ENCODE measurements around the gene ABHD17C. TPM values are rescaled to one million over a fixed set of nuclear protein-coding genes. Genes with fewer than 3 reads are reported as not detected.

The ABHD17C gene
- total and polyA plus RNA-seq, 2 experiments from 2014 or later, result 11.3 to 23.8 TPM

- no peak for TF ChIP-seq EZH2phosphoT487 (IDR thresholded peaks at IDR 0.05; ENCODE audit: unreplicated experiment)
- TF ChIP-seq ZNF331 (CRISPR knock-in tag; IDR thresholded peaks at IDR 0.05; ENCODE audit: low read depth), result no peak
Observed at GRCh38 chr15:80709542-80709941, 14.4 kb downstream of the ABHD17C start (continued).

- Mint-ChIP-seq H3K4me3 (no peak overlapping the region), H3K4me1 (peaks cover 44% of the 10 kb centered on the region), H3K27me3 (ENCODE audit: insufficient read depth, low read depth, poor library complexity) (peaks cover 6% of the 10 kb centered on the region), H3K36me3 (ENCODE audit: low read depth) (no peaks in the 10 kb centered on the region), H3K9me3 (no peaks in the 10 kb centered on the region), H3K27ac (no peak overlapping the region)
- Histone ChIP-seq H2AFZ (no peak overlapping the region), H3K4me2 (no peak overlapping the region), H3K27me3 (ENCODE audit: insufficient read depth) (no peaks in the 10 kb centered on the region), H3K9me2 (ENCODE audit: insufficient read depth) (no peaks in the 10 kb centered on the region), H4K20me1 (replicated peaks; ENCODE audit: insufficient read depth) (0 out of 2 replicates have a peak, but pooled peaks cover 3% of the 10 kb centered on the region), H3K4me1 (ENCODE audit: insufficient read depth) (peaks cover 18% of the 10 kb centered on the region), H3K27ac (ENCODE audit: low read depth) (no peak overlapping the region), H3K36me3 (ENCODE audit: insufficient read depth) (no peaks in the 10 kb centered on the region), H3K79me2 (replicated peaks; ENCODE audit: insufficient read depth) (peaks cover 35% of the 10 kb centered on the region), H3K4me3 (no peak overlapping the region), H3F3A (replicated peaks; ENCODE audit: low read depth) (no peaks in the 10 kb centered on the region)
- no peak for TF ChIP-seq EZH2phosphoT487 (IDR thresholded peaks at IDR 0.05; ENCODE audit: unreplicated experiment)
- TF ChIP-seq STAT1 (IDR thresholded peaks at IDR 0.05; ENCODE audit: unreplicated experiment), result no peak
- no peak for TF ChIP-seq ZNF114 (CRISPR knock-in tag; IDR thresholded peaks at IDR 0.05)
- no peak for TF ChIP-seq CREB1 (CRISPR knock-in tag; IDR thresholded peaks at IDR 0.05; ENCODE audit: low read depth)
- TF ChIP-seq ZNF331 (CRISPR knock-in tag; IDR thresholded peaks at IDR 0.05; ENCODE audit: low read depth), result no peak
- no peak for TF ChIP-seq EZH2 (IDR thresholded peaks at IDR 0.05; ENCODE audit: low read depth, unreplicated experiment)
- no peak for TF ChIP-seq POLR2AphosphoS5 (IDR thresholded peaks at IDR 0.05; ENCODE audit: low read depth)
- no peak for TF ChIP-seq CTCF (conservative IDR thresholded peaks at IDR 0.05; ENCODE audit: low read depth in 2 of 2)
- no peak for TF ChIP-seq REST (IDR thresholded peaks at IDR 0.05; ENCODE audit: unreplicated experiment)
- TF ChIP-seq ZNF462 (CRISPR knock-in tag; IDR thresholded peaks at IDR 0.05), result no peak
- TF ChIP-seq JUNB (IDR thresholded peaks at IDR 0.05; ENCODE audit: unreplicated experiment), result no peak
- ATAC-seq (peak; percentile 48; the same call in 2 of the 3 replicates), DNase-seq (ENCODE audit: low spot score) (no peak)
Observed at GRCh38 chr15:80710635-80711554, 15.8 kb downstream of the ABHD17C start.
